ENCODE data around the gene ORAI2. TPM values are rescaled to one million over a fixed set of nuclear protein-coding genes. Genes with fewer than 3 reads are reported as not detected.

The ORAI2 gene
- total RNA-seq, 1 donor from 2014 or later = 20.0 TPM

Small RNA genes lying within 50 kb of the gene (microRNA-seq; reads per million reads assigned to microRNA genes)
- gene MIR4467 (ENCODE audit: borderline microRNAs expressed) (not detected), gene MIR5090 (ENCODE audit: borderline microRNAs expressed) (0.66 reads per million), gene MIR548O (ENCODE audit: borderline microRNAs expressed) (not detected)

Other genes starting within 250 kb of the ORAI2 start
- gene SH2B2, start 146.7 kb upstream of the ORAI2 start, total RNA-seq = 13.2 TPM
- not detected for gene SPDYE6, start 77.1 kb upstream of the ORAI2 start, total RNA-seq
- 21.9 TPM for gene PRKRIP1, start 37.2 kb upstream of the ORAI2 start, total RNA-seq
- 7.4 TPM for gene ALKBH4, start 31.3 kb downstream of the ORAI2 start, total RNA-seq
- 15.7 TPM for gene LRWD1, start 31.4 kb downstream of the ORAI2 start, total RNA-seq
- 35.0 TPM for gene POLR2J, start 45.3 kb downstream of the ORAI2 start, total RNA-seq
- 30.0 TPM for gene RASA4B, start 84.2 kb downstream of the ORAI2 start, total RNA-seq
- 19.3 TPM for gene UPK3BL2, start 110.1 kb downstream of the ORAI2 start, total RNA-seq
- gene SPDYE2, start 117.7 kb downstream of the ORAI2 start, total RNA-seq = not detected
- gene POLR2J3, start 139.0 kb downstream of the ORAI2 start, total RNA-seq = 36.7 TPM
- gene RASA4, start 183.2 kb downstream of the ORAI2 start, total RNA-seq = 78.8 TPM
- gene UPK3BL1, start 209.2 kb downstream of the ORAI2 start, total RNA-seq = 39.4 TPM
- not detected for gene SPDYE2B, start 216.7 kb downstream of the ORAI2 start, total RNA-seq
- gene POLR2J2, start 238.1 kb downstream of the ORAI2 start, total RNA-seq = 14.1 TPM